LNCAP (cell line): ENCODE measurements around the gene DDB1.

ENCODE experiments used
- TF ChIP-seq, protein P1 (sequence below): fragments of 450-650 bp; IDR thresholded peaks from 2 replicates; pipeline ENCODE4 v1.5.1; 2017; ENCODE audit warnings: mild to moderate bottlenecking

Gene DDB1

DNA sequence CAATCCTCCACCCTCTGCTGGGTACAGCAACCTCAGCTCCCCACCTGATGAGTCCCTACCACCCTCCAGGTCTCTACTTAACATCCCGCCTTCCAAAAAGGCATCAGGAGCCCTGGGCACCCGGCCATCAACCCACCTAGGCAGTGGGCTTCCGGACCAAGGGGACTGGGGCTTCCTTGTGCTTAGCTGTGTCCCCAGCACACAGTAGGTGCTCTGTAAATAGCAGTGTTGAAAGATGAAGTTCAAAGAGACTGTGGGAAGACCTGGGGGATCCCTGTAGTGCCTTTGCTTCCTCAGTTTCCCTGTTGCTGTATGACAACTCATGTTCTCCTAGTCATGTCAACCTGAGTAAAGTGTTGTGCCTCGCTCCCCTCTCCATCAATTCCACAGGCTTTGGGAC is 58.8 kb downstream of the DDB1 start:
- TF ChIP-seq, protein P1, sequence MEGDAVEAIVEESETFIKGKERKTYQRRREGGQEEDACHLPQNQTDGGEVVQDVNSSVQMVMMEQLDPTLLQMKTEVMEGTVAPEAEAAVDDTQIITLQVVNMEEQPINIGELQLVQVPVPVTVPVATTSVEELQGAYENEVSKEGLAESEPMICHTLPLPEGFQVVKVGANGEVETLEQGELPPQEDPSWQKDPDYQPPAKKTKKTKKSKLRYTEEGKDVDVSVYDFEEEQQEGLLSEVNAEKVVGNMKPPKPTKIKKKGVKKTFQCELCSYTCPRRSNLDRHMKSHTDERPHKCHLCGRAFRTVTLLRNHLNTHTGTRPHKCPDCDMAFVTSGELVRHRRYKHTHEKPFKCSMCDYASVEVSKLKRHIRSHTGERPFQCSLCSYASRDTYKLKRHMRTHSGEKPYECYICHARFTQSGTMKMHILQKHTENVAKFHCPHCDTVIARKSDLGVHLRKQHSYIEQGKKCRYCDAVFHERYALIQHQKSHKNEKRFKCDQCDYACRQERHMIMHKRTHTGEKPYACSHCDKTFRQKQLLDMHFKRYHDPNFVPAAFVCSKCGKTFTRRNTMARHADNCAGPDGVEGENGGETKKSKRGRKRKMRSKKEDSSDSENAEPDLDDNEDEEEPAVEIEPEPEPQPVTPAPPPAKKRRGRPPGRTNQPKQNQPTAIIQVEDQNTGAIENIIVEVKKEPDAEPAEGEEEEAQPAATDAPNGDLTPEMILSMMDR: no peak

DNA sequence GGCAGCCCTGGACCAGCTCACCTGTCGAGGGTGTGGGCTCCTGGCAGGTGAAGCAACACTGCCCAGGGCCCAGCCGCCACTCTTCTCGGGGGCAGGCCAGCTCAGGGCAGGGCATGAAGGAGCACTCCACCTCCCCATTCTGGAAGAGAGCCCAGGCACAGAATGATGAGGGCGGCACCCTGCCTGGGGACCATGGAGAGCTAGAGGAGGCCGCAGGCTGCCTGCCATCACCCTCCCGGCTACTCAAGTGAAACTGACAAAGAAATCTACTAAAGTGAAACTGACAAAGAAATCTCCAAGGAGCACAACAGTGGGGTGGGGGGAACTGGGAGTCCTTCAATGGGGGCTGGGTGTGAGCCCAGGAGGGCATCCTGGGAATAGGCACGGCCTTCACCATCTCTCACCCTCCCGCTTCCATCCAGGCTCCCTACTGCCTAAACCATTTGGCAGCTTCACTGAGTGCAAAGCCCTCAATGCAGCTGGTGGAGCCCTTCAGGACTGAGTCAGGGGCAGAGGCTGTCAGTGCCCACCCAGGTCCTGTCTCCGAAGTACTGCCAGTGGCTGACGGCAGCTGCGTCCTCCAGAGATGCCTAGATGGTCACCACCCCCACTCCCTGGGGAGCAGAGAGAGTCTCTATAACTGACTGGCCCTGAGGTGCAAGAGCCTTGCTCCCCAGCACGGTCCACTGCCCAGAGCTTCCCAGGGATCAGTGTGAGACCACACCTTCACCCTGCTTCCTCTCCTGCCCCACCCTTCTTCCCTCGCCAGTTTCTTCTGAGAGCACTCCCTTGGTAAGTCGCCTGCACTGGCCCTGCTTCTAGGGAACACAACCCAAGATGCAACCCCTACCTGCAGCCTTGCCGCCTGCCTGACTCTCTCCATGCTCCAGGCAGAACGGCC is 59.5 kb downstream of the DDB1 start:
- TF ChIP-seq, protein P1: no peak

DNA sequence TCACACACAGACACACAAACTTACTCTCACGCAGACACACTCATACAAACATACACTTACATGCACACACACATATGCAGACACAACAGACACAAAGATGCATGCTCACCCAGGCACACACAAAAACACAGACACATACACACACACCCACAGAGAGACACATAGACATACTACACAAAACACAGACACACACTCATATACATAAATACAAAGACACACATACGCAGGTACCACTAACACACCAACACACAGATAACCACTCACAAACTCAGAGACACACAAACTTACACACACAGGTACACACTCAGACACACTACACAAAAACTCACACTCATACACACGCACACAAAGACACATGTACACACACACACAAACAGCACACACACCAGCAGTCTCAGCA is 60.2 kb downstream of the DDB1 start:
- TF ChIP-seq, protein P1: no peak

DNA sequence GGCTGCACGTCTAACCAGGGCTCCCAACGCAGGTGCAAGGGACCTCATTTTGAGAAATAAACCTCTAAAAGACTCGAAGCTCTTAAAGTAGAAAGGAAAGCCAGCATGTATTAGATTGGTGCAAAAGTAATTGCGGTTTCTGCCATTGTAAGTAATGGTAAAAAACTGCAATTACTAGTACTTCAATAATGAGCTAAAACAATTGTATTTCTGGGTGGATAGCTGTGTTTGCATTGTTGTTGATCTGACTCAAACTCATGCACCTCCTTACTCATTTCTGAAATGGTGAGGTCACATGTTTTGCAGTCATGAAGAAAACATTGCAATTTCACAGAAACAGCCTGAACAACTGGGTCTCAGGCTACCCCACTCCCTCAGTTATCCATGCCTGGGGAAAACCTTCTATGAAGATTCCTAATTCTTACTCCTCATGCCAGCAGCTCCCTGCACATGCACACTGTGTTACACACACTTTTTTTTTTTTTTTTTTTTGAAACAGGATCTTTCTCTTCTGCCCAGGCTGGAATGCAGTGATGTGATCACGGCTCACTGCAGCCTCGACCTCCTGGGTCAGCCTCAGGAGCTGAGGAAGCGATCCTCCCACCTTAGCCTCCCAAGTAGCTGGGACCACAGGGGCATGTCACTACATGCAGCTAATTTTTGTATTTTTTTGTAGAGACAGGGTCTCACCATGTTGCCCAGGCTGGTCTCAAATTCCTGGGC is 62.4 kb downstream of the DDB1 start:
- TF ChIP-seq, protein P1: no peak

DNA sequence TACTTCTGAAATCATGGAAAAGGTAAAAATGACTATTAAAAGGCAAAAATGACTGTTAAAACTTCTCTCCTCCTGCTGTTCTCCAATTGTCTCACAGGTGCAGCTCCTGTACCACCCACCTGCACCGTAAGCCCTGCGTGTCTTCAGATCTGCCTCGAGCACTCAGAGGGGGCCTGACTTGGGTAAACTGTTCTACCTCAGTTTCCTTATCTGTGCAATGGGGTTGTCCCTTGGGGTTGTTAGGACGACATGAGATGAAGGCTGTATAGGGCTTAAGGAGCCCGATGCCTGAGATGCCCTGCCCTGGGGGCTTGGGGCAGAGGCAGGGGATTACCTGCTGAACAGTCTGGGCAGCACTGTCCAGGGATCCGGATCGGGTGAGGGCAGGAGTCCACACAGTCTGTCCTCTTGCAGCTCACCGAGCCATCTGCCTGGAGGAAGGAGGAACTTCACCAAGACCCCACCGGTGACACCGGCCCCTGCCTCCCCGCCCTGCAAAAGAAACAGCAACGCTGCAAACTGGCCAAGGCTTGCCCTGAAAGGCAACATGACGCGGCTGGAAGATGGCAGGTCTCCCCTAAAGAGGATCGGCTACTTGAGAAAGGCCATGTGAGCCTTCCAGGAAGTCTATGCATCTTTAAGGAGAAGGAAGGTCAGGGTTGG is 64.2 kb downstream of the DDB1 start:
- TF ChIP-seq, protein P1: no peak

DNA sequence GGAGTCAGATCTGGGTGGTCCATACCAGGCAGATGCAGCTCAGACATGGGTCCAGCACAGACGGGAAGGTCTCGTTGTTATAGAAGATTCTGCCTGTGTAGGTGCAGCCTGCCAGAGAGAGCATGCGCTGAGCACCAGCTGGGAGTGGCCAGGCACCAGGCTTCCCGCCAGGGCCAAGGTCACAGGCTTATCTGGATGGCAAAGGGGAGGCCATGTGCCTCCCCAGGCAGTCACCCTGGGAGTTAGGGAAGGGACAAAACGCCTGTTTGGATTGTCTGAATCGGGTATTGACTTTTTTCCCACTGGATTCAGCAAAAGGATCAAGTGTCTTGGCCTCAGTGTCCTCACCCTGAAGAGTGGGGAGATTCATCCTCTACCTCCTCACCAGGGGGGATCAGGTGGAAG is 65.5 kb downstream of the DDB1 start:
- TF ChIP-seq, protein P1: no peak

DNA sequence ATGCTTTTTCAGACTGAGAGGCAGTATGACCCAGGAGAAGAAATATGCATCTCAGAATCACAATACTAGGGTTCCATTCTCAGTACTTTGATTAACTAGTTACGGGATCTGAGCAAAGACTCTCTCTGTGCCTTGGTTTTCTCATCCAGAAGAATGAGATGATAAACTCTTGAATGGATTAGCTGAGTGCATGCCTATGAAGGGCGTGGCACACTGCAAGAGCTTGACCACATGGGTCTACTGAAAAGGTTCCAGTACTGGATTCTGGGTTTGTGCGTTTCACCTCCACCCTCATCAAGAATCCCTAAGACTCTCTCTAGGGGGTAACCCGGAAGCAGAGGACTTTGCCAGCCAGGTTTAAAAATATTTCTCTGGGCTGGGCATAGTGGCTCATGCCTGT is 66.3 kb downstream of the DDB1 start:
- TF ChIP-seq, protein P1: no peak
